SK-N-DZ (cell line): Measurements from ENCODE around the gene BTLA.
A peak's percentile ranks its signal among the peaks of the same experiment; 100 is the strongest.
"Not testable (repeated sequence)": the region's sequence is repeated elsewhere in the genome, so short reads cannot be mapped to it uniquely, and the experiment has no call there.

Experiments used
- DNase-seq: peaks from one replicate; pipeline ENCODE4 v3.0.0-alpha.2; 2015; ENCODE audit warnings: low spot score

BTLA gene

GRCh38 chr3:112448939-112449338 lies 50.3 kb downstream of the BTLA start:
- DNase-seq: no peak

GRCh38 chr3:112446343-112446742 lies 52.9 kb downstream of the BTLA start:
- DNase-seq: peak; percentile 66

GRCh38 chr3:112445839-112446238 lies 53.4 kb downstream of the BTLA start:
- DNase-seq: no peak

- peak; percentile 7 for DNase-seq
Measured at GRCh38 chr3:112437146-112438022, 61.9 kb downstream of the BTLA start.

- DNase-seq: no peak
Measured at GRCh38 chr3:112429960-112430359, 69.3 kb downstream of the BTLA start.

GRCh38 chr3:112427123-112427522 lies 72.1 kb downstream of the BTLA start:
- DNase-seq: no peak

GRCh38 chr3:112425858-112426750 lies 73.2 kb downstream of the BTLA start:
- DNase-seq: no peak

- no peak for DNase-seq
Measured at GRCh38 chr3:112425382-112425781, 73.9 kb downstream of the BTLA start.

GRCh38 chr3:112424394-112424793 lies 74.9 kb downstream of the BTLA start:
- DNase-seq: no peak

- DNase-seq: not testable (repeated sequence)
Measured at GRCh38 chr3:112422921-112423320, 76.4 kb downstream of the BTLA start.

GRCh38 chr3:112418526-112418925 lies 80.7 kb downstream of the BTLA start:
- not testable (repeated sequence) for DNase-seq

GRCh38 chr3:112417696-112418318 lies 81.5 kb downstream of the BTLA start:
- DNase-seq: no peak

- no peak for DNase-seq
Measured at GRCh38 chr3:112416391-112417212, 82.7 kb downstream of the BTLA start.

GRCh38 chr3:112415390-112415789 lies 83.9 kb downstream of the BTLA start:
- DNase-seq: no peak
